Activated naive CD8-positive, alpha-beta T cell treated with anti-CD3 and anti-CD28 coated beads for 36 hours (primary cell): Measurements from ENCODE around the gene IL18R1. TPM values are rescaled to one million over a fixed set of nuclear protein-coding genes. Genes with fewer than 3 reads are reported as not detected.
A peak's percentile ranks its signal among the peaks of the same experiment; 100 is the strongest.
"Not testable (repeated sequence)": the region's sequence is repeated elsewhere in the genome, so short reads cannot be mapped to it uniquely, and the experiment has no call there.

Source experiments
- DNase-seq: peaks from one replicate; pipeline ENCODE4 v3.0.0; 2021
- H3K27ac Mint-ChIP-seq: one replicate; pipeline ENCODE4 v1.8.0; 2022; ENCODE audit warnings: mild to moderate bottlenecking, moderate library complexity, mixed read lengths
- H3K27me3 Mint-ChIP-seq: one replicate; pipeline ENCODE4 v1.8.0; 2022; ENCODE audit warnings: mild to moderate bottlenecking, mixed read lengths
- H3K36me3 Mint-ChIP-seq: one replicate; pipeline ENCODE4 v1.8.0; 2021; ENCODE audit warnings: mild to moderate bottlenecking, mixed read lengths
- H3K4me1 Mint-ChIP-seq: one replicate; pipeline ENCODE4 v1.8.0; 2021; ENCODE audit warnings: mixed read lengths
- H3K4me3 Mint-ChIP-seq: one replicate; pipeline ENCODE4 v1.8.0; 2022; ENCODE audit warnings: mild to moderate bottlenecking, moderate library complexity, mixed read lengths
- H3K9me3 Mint-ChIP-seq: one replicate; pipeline ENCODE4 v1.8.0; 2022; ENCODE audit warnings: mixed read lengths
- total RNA-seq, 2 experiments: library from RNA; stranded (reverse); gene quantifications; one replicate each; pipeline ENCODE4 v1.2.3, GENCODE V29; 2021

IL18R1 gene
- total RNA-seq = 10 to 100 TPM; 20.6 to 21.8 TPM

GRCh38 chr2:102355526-102356380, at the start of gene IL18R1:
TSS of gene IL18R1 (plus strand) at chr2:102355796. CDS start at chr2:102362661, 6,865 bp downstream.
- DNase-seq = peak; percentile 85
- Mint-ChIP-seq H3K4me1 (peaks cover 42% of the 10 kb centered on the region), H3K27ac (peak within 1 kb of the TSS; percentile 97)

GRCh38 chr2:102306125-102306524, 49.5 kb upstream of the IL18R1 start:
- no peaks in the 10 kb centered on the region for H3K9me3 Mint-ChIP-seq
- peaks cover 11% of the 10 kb centered on the region for H3K27me3 Mint-ChIP-seq
- no peak for DNase-seq
- H3K4me3 Mint-ChIP-seq = no peak overlapping the region
- H3K27ac Mint-ChIP-seq = peak overlapping the region; percentile 83
- peaks cover 31% of the 10 kb centered on the region for H3K4me1 Mint-ChIP-seq
- peaks cover 2% of the 10 kb centered on the region for H3K36me3 Mint-ChIP-seq

More at GRCh38 chr2:102355526-102356380, at the start of gene IL18R1:
- Mint-ChIP-seq H3K27me3 (no peaks in the 10 kb centered on the region), H3K9me3 (no peaks in the 10 kb centered on the region), H3K36me3 (peaks cover 16% of the 10 kb centered on the region), H3K4me3 (peak within 1 kb of the TSS; percentile 99)

- DNase-seq = no peak
- H3K9me3 Mint-ChIP-seq = no peaks in the 10 kb centered on the region
- H3K27ac Mint-ChIP-seq = no peak within 1 kb of the TSS
- no peak within 1 kb of the TSS for H3K4me3 Mint-ChIP-seq
- H3K36me3 Mint-ChIP-seq = peaks cover under 1% of the 10 kb centered on the region
- peaks cover under 1% of the 10 kb centered on the region for H3K4me1 Mint-ChIP-seq
- H3K27me3 Mint-ChIP-seq = peaks cover 6% of the 10 kb centered on the region
These were observed 44.5 kb upstream of the IL18R1 start, which contains the start of gene IL1RL1 for GRCh38 chr2:102310964-102311640. TSS of gene IL1RL1 (plus strand) at chr2:102311563. CDS start at chr2:102338265, 26,702 bp downstream.

- H3K36me3 Mint-ChIP-seq = no peaks in the 10 kb centered on the region
- H3K27me3 Mint-ChIP-seq = peaks cover 6% of the 10 kb centered on the region
- no peak overlapping the region for H3K27ac Mint-ChIP-seq
- H3K4me1 Mint-ChIP-seq = no peaks in the 10 kb centered on the region
- H3K9me3 Mint-ChIP-seq = no peaks in the 10 kb centered on the region
- H3K4me3 Mint-ChIP-seq = no peak overlapping the region
- no peak for DNase-seq
These were observed 42.6 kb upstream of the IL18R1 start for GRCh38 chr2:102313025-102313424.

GRCh38 chr2:102313471-102313870, 42.1 kb upstream of the IL18R1 start:
- H3K9me3 Mint-ChIP-seq = no peaks in the 10 kb centered on the region
- no peak for DNase-seq
- H3K36me3 Mint-ChIP-seq = no peaks in the 10 kb centered on the region
- H3K27ac Mint-ChIP-seq = no peak overlapping the region
- peaks cover 3% of the 10 kb centered on the region for H3K27me3 Mint-ChIP-seq
- H3K4me1 Mint-ChIP-seq = no peaks in the 10 kb centered on the region
- no peak overlapping the region for H3K4me3 Mint-ChIP-seq

GRCh38 chr2:102313950-102314349, 41.6 kb upstream of the IL18R1 start:
- no peak for DNase-seq
- no peaks in the 10 kb centered on the region for H3K9me3 Mint-ChIP-seq
- H3K4me3 Mint-ChIP-seq = no peak overlapping the region
- no peaks in the 10 kb centered on the region for H3K36me3 Mint-ChIP-seq
- H3K27me3 Mint-ChIP-seq = no peaks in the 10 kb centered on the region
- no peaks in the 10 kb centered on the region for H3K4me1 Mint-ChIP-seq
- no peak overlapping the region for H3K27ac Mint-ChIP-seq

GRCh38 chr2:102315921-102316320, 39.7 kb upstream of the IL18R1 start:
- Mint-ChIP-seq H3K27ac (no peak overlapping the region), H3K9me3 (no peaks in the 10 kb centered on the region), H3K4me3 (no peak overlapping the region), H3K27me3 (no peaks in the 10 kb centered on the region), H3K4me1 (no peaks in the 10 kb centered on the region), H3K36me3 (no peaks in the 10 kb centered on the region)
- DNase-seq = no peak

- no peaks in the 10 kb centered on the region for H3K36me3 Mint-ChIP-seq
- no peak overlapping the region for H3K4me3 Mint-ChIP-seq
- H3K27me3 Mint-ChIP-seq = no peaks in the 10 kb centered on the region
- H3K27ac Mint-ChIP-seq = no peak overlapping the region
- H3K4me1 Mint-ChIP-seq = no peaks in the 10 kb centered on the region
- no peak for DNase-seq
- no peaks in the 10 kb centered on the region for H3K9me3 Mint-ChIP-seq
These were observed 37.9 kb upstream of the IL18R1 start for GRCh38 chr2:102317715-102318114.

- H3K36me3 Mint-ChIP-seq = no peaks in the 10 kb centered on the region
- H3K4me3 Mint-ChIP-seq = no peak overlapping the region
- no peak for DNase-seq
- no peaks in the 10 kb centered on the region for H3K9me3 Mint-ChIP-seq
- no peaks in the 10 kb centered on the region for H3K27me3 Mint-ChIP-seq
- no peak overlapping the region for H3K27ac Mint-ChIP-seq
- H3K4me1 Mint-ChIP-seq = no peaks in the 10 kb centered on the region
These were observed 37.2 kb upstream of the IL18R1 start for GRCh38 chr2:102318437-102318836.

GRCh38 chr2:102321941-102322719, 33.5 kb upstream of the IL18R1 start:
- H3K36me3 Mint-ChIP-seq = no peaks in the 10 kb centered on the region

GRCh38 chr2:102324914-102325313, 30.7 kb upstream of the IL18R1 start:
- H3K27ac Mint-ChIP-seq, H3K27me3 Mint-ChIP-seq, H3K4me3 Mint-ChIP-seq, H3K9me3 Mint-ChIP-seq, DNase-seq, H3K36me3 Mint-ChIP-seq, H3K4me1 Mint-ChIP-seq: not testable (repeated sequence)

More at GRCh38 chr2:102321941-102322719, 33.5 kb upstream of the IL18R1 start:
- peaks cover 1% of the 10 kb centered on the region for H3K4me1 Mint-ChIP-seq
- H3K27ac Mint-ChIP-seq = no peak overlapping the region
- peaks cover 3% of the 10 kb centered on the region for H3K27me3 Mint-ChIP-seq
- H3K9me3 Mint-ChIP-seq = peaks cover 4% of the 10 kb centered on the region
- H3K4me3 Mint-ChIP-seq = no peak overlapping the region
- no peak for DNase-seq

- Mint-ChIP-seq H3K4me3 (no peak overlapping the region), H3K36me3 (no peaks in the 10 kb centered on the region), H3K27me3 (no peaks in the 10 kb centered on the region), H3K27ac (no peak overlapping the region), H3K4me1 (peaks cover 10% of the 10 kb centered on the region), H3K9me3 (peaks cover 2% of the 10 kb centered on the region)
- DNase-seq = no peak
These were observed 24.1 kb upstream of the IL18R1 start for GRCh38 chr2:102331311-102331980.

GRCh38 chr2:102334486-102334885, 21.1 kb upstream of the IL18R1 start:
- no peaks in the 10 kb centered on the region for H3K27me3 Mint-ChIP-seq
- no peak overlapping the region for H3K27ac Mint-ChIP-seq
- H3K36me3 Mint-ChIP-seq = no peaks in the 10 kb centered on the region
- peaks cover 20% of the 10 kb centered on the region for H3K4me1 Mint-ChIP-seq
- no peaks in the 10 kb centered on the region for H3K9me3 Mint-ChIP-seq
- no peak for DNase-seq
- no peak overlapping the region for H3K4me3 Mint-ChIP-seq

GRCh38 chr2:102335871-102336366, 19.7 kb upstream of the IL18R1 start:
- Mint-ChIP-seq H3K27ac (no peak overlapping the region), H3K9me3 (no peaks in the 10 kb centered on the region), H3K4me3 (no peak overlapping the region), H3K4me1 (peaks cover 20% of the 10 kb centered on the region), H3K36me3 (no peaks in the 10 kb centered on the region), H3K27me3 (no peaks in the 10 kb centered on the region)
- DNase-seq = no peak
